Tibial nerve (tissue), 4 donors: ENCODE measurements around the gene BLOC1S3. TPM values are rescaled to one million over a fixed set of nuclear protein-coding genes. Genes with fewer than 3 reads are reported as not detected.
A peak's percentile ranks its signal among the peaks of the same experiment; 100 is the strongest.

Source experiments
- DNase-seq, 2 donors: peaks; one replicate each; pipeline ENCODE4 v3.0.0-alpha.2; 2019; ENCODE audit warnings: low spot score in 2 of 2
- H3K27ac ChIP-seq, 4 donors: fragments of 200-600 bp; sonication (generic) in 3 of 4; one replicate each; pipeline ENCODE4 v1.5.1; 2017 to 2019; ENCODE audit warnings: mild to moderate bottlenecking in 1 of 4
- H3K27me3 ChIP-seq, 2 donors: fragments of 200-600 bp; sonication (generic) in 1 of 2; one replicate each; pipeline versions ENCODE4 v1.5.1 to v1.6.0; 2017 to 2019
- H3K36me3 ChIP-seq, 3 donors: fragments of 200-600 bp; sonication (generic); one replicate each; pipeline ENCODE4 v1.5.1; 2018 to 2019
- H3K4me1 ChIP-seq, 4 donors: fragments of 200-600 bp; sonication (generic) in 3 of 4; one replicate each; pipeline ENCODE4 v1.5.1; 2017 to 2019
- H3K4me3 ChIP-seq, 4 donors: fragments of 200-600 bp; sonication (generic) in 3 of 4; one replicate each; pipeline ENCODE4 v1.5.1; 2017 to 2019; ENCODE audit warnings: mild to moderate bottlenecking in 1 of 4, moderate library complexity in 1 of 4
- H3K9me3 ChIP-seq, 4 donors: fragments of 200-600 bp; sonication (generic) in 3 of 4; one replicate each; pipeline ENCODE4 v1.5.1; 2017 to 2019
- EP300 ChIP-seq, 2 donors: sonication (generic); formaldehyde crosslinking; IDR thresholded peaks; one replicate each; pipeline ENCODE4 v1.6.1; 2017; ENCODE audit warnings: antibody characterized with exemption in 2 of 2, mild to moderate bottlenecking in 1 of 2
- POLR2A ChIP-seq, 2 donors: fragments of 450-650 bp; IDR thresholded peaks; one replicate each; pipeline ENCODE4 v1.6.1; 2017; ENCODE audit warnings: antibody characterized with exemption in 2 of 2, mild to moderate bottlenecking in 2 of 2, moderate library complexity in 2 of 2
- WGBS, 2 donors: methylation state at CpG; one replicate each; pipeline ENCODE4 v1.1.5; 2018; 5-methylcytosine and 5-hydroxymethylcytosine counted together
- total RNA-seq, 4 donors: library from RNA; depleted of rRNA; stranded (reverse); fragments of >200 nt; gene quantifications; one replicate each; pipeline ENCODE4 v1.1.0, GENCODE V29; 2016
- TF ChIP-seq, protein P1 (sequence below), 5 experiments: fragments of 200-600 bp in 3 of 5; fragments of 450-650 bp in 2 of 5; sonication (generic) in 3 of 5; IDR thresholded peaks; one replicate each; pipeline ENCODE4 v1.5.1; 2016 to 2019; ENCODE audit warnings: antibody characterized with exemption in 5 of 5, mild to moderate bottlenecking in 3 of 5, moderate library complexity in 2 of 5

The BLOC1S3 gene
- total RNA-seq, 4 donors from 2014 or later = 12.0 to 42.0 (median 23.7) TPM

DNA sequence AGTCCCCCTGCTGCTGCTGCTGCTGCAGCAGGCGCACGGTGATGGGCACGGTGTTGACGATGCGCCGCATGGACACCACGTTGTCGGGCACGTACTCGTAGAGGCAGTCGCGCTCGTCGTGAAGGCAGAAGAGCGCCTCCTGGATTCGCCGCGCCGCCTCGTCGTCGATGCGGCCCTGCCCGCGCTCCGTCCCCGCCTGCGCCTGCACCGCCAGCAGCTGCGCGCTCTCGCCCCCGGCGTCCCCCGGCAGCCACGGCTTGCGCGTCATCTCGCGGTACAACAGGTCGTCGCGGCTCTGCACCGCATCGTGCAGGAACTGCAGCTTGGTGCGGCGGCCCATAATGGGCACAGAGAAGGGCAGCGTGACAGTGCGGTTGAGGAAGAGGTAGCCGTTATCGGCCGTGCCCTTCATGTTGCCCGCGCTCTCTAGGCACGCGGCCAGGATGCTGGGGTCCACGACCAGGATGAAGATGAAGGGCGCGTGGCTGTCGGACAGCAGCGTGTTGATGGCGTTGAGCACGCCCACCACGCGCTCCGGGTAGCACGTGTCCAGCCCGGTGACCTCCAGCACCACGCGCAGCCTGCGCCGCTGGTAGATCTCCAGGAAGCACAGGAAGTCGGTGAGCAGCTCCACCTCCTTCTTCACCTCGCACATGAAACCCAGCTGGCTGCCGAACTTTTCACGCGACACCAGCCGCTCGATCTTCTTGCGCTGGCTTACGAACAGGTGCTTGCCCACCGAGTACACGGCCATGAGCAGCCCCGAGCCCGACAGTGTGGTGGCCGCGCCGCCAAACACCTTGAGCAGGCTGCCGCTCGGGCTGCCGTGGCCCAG, 25.9 kb upstream of the BLOC1S3 start:
- TF ChIP-seq POLR2A (IDR thresholded peaks at IDR 0.05) = no peak
- TF ChIP-seq, protein P1, sequence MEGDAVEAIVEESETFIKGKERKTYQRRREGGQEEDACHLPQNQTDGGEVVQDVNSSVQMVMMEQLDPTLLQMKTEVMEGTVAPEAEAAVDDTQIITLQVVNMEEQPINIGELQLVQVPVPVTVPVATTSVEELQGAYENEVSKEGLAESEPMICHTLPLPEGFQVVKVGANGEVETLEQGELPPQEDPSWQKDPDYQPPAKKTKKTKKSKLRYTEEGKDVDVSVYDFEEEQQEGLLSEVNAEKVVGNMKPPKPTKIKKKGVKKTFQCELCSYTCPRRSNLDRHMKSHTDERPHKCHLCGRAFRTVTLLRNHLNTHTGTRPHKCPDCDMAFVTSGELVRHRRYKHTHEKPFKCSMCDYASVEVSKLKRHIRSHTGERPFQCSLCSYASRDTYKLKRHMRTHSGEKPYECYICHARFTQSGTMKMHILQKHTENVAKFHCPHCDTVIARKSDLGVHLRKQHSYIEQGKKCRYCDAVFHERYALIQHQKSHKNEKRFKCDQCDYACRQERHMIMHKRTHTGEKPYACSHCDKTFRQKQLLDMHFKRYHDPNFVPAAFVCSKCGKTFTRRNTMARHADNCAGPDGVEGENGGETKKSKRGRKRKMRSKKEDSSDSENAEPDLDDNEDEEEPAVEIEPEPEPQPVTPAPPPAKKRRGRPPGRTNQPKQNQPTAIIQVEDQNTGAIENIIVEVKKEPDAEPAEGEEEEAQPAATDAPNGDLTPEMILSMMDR (IDR thresholded peaks at IDR 0.05) = no peak
- no peak for TF ChIP-seq EP300 (IDR thresholded peaks at IDR 0.05)
- Histone ChIP-seq H3K27ac (no peak overlapping the region), H3K9me3 (no peaks in the 10 kb centered on the region), H3K4me3 (peak overlapping the region in 3 of 4 donors; percentile 22 to 32 (median 29)), H3K36me3 (peaks cover 0 to 14% (median 0%) of the 10 kb centered on the region in 3 donors), H3K27me3 (peaks cover 0 to 71% of the 10 kb centered on the region in 2 donors), H3K4me1 (peaks cover 0 to 30% (median 22%) of the 10 kb centered on the region in 4 donors)
- WGBS, 2 donors = 4 to 5% methylated on average over 35 to 40 of the region's 91 CpGs
- DNase-seq = peak in 1 of 2 donors; percentile 13

DNA sequence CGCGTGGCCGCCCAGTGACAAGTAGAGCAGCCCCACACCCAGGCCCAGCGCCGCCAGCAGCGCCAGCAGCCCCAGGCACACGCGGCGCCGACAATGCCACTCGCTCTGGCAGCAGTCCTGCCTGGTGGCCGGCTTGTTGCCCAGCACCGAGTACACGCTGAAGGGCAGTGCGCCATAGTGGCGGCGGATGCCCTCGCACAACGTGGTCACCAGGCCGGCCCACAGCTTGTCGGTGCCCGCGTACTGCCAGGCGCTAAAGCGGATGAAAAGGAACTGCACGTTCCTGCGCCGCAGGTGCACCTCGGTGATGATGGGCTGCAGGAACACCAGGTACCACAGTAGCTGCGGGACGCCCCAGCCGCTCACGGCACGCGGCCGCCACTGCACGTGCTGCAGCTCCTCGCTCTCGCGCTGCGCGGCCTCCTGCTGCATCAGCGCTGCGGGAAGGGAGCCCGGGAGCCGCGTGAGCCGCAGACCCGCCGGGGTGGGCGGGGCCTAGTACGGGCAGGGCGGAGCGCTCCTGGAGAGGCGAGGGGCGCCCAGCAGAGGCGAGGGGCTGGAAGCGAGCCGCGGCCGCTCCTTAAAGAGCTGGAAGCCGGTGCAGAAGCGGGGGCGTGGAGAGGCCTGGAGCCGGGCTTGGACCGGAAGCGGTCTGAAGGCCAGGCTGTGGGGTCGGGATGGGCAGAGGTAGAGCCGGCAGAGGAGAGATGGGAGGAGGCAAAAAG, 25.1 kb upstream of the BLOC1S3 start:
- Histone ChIP-seq H3K9me3 (no peaks in the 10 kb centered on the region), H3K36me3 (peaks cover 0 to 6% (median 0%) of the 10 kb centered on the region in 3 donors), H3K4me3 (peak overlapping the region in 3 of 4 donors; percentile 22 to 32 (median 29)), H3K27me3 (peaks cover 0 to 79% of the 10 kb centered on the region in 2 donors), H3K27ac (no peak overlapping the region), H3K4me1 (peaks cover 0 to 30% (median 22%) of the 10 kb centered on the region in 4 donors)
- TF ChIP-seq, protein P1 (IDR thresholded peaks at IDR 0.05) = no peak
- WGBS, 2 donors = 1% methylated on average over 24 to 38 of the region's 69 CpGs
- DNase-seq = no peak

DNA sequence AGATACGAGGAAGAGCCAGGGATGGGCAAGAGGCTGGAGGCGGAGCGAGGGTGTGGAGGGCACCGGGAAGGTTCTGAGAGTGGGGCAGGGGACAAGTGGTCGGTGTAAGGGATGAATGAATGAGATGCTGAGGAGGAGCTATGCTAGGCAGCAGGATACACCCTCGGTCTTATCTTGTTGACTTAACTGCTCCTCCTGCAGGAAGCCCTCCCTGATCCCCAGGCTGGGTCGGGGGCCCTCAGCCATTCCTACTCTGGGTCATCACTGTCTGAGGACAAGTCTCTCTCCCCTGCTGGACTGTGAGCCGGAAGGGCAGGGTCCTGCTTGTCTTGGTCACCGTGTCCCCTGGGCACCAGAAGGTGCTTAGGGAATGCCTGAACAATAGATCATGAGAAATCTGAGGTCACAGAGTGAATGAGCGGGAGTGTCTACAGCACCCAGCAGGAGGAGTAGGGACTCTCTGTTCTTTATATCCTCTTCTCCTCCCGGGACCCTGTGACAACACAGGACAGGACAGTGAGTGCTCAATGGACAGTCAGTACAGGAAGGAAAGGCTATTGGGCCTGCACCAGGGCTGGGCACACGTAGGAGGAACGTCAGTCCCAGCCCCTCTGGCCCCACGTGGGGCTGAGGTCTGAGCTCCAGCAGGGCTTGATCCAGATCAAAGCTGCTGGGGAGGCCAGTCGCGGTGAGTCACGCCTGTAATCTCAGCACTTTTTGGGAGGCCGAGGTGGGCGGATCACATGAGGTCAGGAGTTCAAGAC, 24.3 kb upstream of the BLOC1S3 start:
- no peak for DNase-seq

DNA sequence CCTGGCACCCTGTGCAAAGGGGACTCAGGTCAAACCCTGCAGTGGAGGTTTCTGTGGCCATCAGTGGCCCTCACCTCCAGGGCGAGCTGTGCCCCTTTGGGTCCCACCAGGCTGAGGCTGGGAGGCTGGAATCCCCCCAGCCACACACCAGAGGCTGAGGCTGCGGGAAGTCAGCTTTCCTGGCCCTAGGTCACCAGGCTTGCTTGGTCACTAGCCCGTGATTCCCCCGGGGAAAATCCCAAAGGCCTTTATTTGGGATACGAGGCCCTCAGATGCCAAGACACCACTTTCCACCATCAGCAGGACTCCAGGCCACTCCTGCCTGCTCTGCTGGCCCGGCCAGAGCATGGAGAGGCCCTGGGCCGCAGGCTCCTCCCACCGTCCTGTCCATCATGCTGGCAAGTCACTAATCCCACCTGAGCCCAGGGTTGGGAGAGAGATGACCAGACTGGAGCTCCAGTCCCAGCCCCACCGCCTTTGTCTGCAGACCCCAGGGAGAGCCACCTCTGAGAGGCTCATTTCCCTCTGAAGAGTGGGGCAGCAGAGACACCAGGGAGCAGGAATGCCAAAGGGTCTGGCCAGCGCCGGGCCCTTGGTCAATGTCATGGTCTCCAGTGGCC, 22.5 kb upstream of the BLOC1S3 start:
- TF ChIP-seq, protein P1 (IDR thresholded peaks at IDR 0.05) = no peak
- TF ChIP-seq POLR2A (IDR thresholded peaks at IDR 0.05) (no peak), EP300 (IDR thresholded peaks at IDR 0.05) (no peak)
- Histone ChIP-seq H3K4me3 (no peak overlapping the region), H3K27me3 (peaks cover 0 to 99% of the 10 kb centered on the region in 2 donors), H3K27ac (no peak overlapping the region), H3K4me1 (peaks cover 0 to 30% (median 22%) of the 10 kb centered on the region in 4 donors), H3K9me3 (no peaks in the 10 kb centered on the region), H3K36me3 (no peaks in the 10 kb centered on the region)
- WGBS, 2 donors = 67% methylated on average over 10 to 11 of the region's 11 CpGs
- no peak for DNase-seq

More for the DNA sequence above, 24.3 kb upstream of the BLOC1S3 start:
- H3K9me3 ChIP-seq = no peaks in the 10 kb centered on the region
- peak overlapping the region in 1 of 4 donors; percentile 29 for H3K4me3 ChIP-seq
- H3K27me3 ChIP-seq = peaks cover 0 to 87% of the 10 kb centered on the region in 2 donors
- WGBS, 2 donors = 29 to 41% methylated on average over 17 to 19 of the region's 19 CpGs
- no peak overlapping the region for H3K27ac ChIP-seq
- peaks cover 0 to 30% (median 22%) of the 10 kb centered on the region in 4 donors for H3K4me1 ChIP-seq
- TF ChIP-seq, protein P1 (IDR thresholded peaks at IDR 0.05) = no peak
- TF ChIP-seq POLR2A (IDR thresholded peaks at IDR 0.05) = no peak
- TF ChIP-seq EP300 (IDR thresholded peaks at IDR 0.05) = no peak
- no peaks in the 10 kb centered on the region for H3K36me3 ChIP-seq
